ENCODE results near the gene HSD17B11. TPM values are rescaled to one million over a fixed set of nuclear protein-coding genes. Genes with fewer than 3 reads are reported as not detected.

Gene HSD17B11
- polyA plus RNA-seq, 1 donor from 2014 or later, result 2.2 TPM

DNA sequence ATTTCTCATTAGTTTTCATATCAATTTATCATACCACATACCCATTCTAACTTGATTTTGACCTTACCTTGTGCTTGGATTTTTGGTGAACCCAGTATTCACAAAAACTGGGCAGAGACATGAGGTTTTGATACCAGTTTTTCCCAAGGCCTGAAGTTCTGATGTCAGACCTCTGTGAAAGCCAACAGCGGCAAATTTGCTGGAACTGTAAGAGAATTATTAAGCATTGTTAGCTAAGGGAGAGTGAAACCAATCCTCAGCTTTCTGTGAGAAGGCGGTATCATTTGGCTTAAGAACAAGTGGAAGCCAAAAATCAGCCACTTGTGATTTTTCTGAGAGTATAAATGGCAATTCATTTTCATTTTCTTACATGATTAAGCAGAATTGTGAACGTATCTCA is 77.2 kb downstream of the HSD17B11 start:
- Histone ChIP-seq H3K27ac (ENCODE audit: low read length) (no peak overlapping the region), H3K9ac (ENCODE audit: low read length) (no peak overlapping the region), H3K79me2 (replicated peaks; ENCODE audit: insufficient read depth, low read length) (no peaks in the 10 kb centered on the region), H3K36me3 (ENCODE audit: insufficient read depth, low read length) (no peaks in the 10 kb centered on the region), H3K4me3 (ENCODE audit: low read length) (no peak overlapping the region), H3K9me2 (ENCODE audit: insufficient read depth, low read length) (no peaks in the 10 kb centered on the region), H2AFZ (ENCODE audit: low read depth, low read length) (no peak overlapping the region), H3K9me3 (ENCODE audit: low read length) (no peaks in the 10 kb centered on the region), H3F3A (ENCODE audit: insufficient read depth, low read length, poor library complexity, severe bottlenecking) (no peaks in the 10 kb centered on the region), H3K4me2 (ENCODE audit: low read length) (no peak overlapping the region), H3K27me3 (ENCODE audit: insufficient read depth, low read depth, low read length) (no peaks in the 10 kb centered on the region), H4K20me1 (ENCODE audit: insufficient read depth) (no peaks in the 10 kb centered on the region)
- no peak for TF ChIP-seq EP300 (conservative IDR thresholded peaks at IDR 0.05; ENCODE audit: poor library complexity, severe bottlenecking)
- TF ChIP-seq SMC3 (conservative IDR thresholded peaks at IDR 0.05; ENCODE audit: poor library complexity), result no peak
- no peak for TF ChIP-seq POLR2AphosphoS5 (IDR thresholded peaks at IDR 0.05)
- no peak for TF ChIP-seq RAD21 (conservative IDR thresholded peaks at IDR 0.05)
- TF ChIP-seq EZH2 (IDR thresholded peaks at IDR 0.05; ENCODE audit: borderline replicate concordance, insufficient read depth, low read length, poor library complexity, severe bottlenecking), result no peak

DNA sequence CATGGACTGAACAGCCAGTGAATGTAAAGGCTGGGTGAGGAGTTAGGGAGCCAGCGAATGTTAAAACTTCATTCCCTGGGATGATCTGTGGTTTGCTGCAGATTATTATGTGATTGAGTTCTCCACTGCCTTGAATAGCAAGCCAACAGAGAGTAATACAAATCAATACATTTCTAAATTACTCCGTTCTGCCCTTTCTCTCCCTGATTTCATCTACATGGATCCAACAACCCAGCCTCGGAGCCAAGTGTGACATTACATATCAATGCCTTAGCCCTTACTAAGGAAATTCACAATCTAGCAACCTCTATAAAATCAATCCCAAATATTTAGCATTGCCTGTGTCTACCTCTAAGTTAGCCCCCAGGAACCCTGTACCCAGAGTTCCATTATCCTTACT is 79.3 kb downstream of the HSD17B11 start:
- H3F3A ChIP-seq (ENCODE audit: insufficient read depth, low read length, poor library complexity, severe bottlenecking), result no peaks in the 10 kb centered on the region
- TF ChIP-seq RAD21 (conservative IDR thresholded peaks at IDR 0.05) (no peak), TAF1 (IDR thresholded peaks at IDR 0.05; ENCODE audit: low read depth) (no peak), POLR2AphosphoS5 (IDR thresholded peaks at IDR 0.05) (no peak), SMC3 (conservative IDR thresholded peaks at IDR 0.05; ENCODE audit: poor library complexity) (no peak)
- TF ChIP-seq, protein P1, sequence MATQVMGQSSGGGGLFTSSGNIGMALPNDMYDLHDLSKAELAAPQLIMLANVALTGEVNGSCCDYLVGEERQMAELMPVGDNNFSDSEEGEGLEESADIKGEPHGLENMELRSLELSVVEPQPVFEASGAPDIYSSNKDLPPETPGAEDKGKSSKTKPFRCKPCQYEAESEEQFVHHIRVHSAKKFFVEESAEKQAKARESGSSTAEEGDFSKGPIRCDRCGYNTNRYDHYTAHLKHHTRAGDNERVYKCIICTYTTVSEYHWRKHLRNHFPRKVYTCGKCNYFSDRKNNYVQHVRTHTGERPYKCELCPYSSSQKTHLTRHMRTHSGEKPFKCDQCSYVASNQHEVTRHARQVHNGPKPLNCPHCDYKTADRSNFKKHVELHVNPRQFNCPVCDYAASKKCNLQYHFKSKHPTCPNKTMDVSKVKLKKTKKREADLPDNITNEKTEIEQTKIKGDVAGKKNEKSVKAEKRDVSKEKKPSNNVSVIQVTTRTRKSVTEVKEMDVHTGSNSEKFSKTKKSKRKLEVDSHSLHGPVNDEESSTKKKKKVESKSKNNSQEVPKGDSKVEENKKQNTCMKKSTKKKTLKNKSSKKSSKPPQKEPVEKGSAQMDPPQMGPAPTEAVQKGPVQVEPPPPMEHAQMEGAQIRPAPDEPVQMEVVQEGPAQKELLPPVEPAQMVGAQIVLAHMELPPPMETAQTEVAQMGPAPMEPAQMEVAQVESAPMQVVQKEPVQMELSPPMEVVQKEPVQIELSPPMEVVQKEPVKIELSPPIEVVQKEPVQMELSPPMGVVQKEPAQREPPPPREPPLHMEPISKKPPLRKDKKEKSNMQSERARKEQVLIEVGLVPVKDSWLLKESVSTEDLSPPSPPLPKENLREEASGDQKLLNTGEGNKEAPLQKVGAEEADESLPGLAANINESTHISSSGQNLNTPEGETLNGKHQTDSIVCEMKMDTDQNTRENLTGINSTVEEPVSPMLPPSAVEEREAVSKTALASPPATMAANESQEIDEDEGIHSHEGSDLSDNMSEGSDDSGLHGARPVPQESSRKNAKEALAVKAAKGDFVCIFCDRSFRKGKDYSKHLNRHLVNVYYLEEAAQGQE (IDR thresholded peaks at IDR 0.05; ENCODE audit: borderline replicate concordance), result no peak
- TF ChIP-seq, protein P2, sequence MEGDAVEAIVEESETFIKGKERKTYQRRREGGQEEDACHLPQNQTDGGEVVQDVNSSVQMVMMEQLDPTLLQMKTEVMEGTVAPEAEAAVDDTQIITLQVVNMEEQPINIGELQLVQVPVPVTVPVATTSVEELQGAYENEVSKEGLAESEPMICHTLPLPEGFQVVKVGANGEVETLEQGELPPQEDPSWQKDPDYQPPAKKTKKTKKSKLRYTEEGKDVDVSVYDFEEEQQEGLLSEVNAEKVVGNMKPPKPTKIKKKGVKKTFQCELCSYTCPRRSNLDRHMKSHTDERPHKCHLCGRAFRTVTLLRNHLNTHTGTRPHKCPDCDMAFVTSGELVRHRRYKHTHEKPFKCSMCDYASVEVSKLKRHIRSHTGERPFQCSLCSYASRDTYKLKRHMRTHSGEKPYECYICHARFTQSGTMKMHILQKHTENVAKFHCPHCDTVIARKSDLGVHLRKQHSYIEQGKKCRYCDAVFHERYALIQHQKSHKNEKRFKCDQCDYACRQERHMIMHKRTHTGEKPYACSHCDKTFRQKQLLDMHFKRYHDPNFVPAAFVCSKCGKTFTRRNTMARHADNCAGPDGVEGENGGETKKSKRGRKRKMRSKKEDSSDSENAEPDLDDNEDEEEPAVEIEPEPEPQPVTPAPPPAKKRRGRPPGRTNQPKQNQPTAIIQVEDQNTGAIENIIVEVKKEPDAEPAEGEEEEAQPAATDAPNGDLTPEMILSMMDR (IDR thresholded peaks at IDR 0.05; ENCODE audit: poor library complexity, severe bottlenecking), result no peak

DNA sequence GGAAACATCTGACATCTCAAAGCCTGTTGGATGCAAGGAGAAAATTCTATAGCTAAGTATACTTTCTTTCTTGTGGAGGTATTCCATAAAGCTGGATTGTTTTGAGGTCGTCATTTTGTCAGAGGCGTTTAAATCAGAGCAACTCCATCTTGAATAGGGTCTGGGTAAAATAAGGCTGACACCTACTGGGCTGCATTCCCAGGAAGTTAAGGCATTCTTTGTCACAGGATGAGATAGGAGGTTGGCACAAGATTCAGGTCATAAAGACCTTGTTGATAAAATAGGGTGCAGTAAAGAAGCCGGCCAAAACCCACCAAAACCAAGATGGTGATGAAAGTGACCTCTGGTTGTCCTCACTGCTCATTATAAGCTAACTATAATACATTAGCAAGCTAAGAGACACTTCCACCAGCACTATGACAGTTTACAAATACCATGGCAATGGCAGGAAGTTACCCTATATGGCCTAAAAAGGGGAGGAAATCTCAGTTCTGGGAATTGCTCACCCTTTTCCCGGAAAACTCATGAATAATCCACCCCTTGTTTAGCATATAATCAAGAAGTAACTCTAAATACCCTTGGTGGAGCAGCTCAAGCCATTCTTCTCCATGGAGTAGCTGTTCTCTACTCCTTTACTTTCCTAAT is 80.2 kb downstream of the HSD17B11 start:
- no peaks in the 10 kb centered on the region for H3K9me3 ChIP-seq (ENCODE audit: low read length)
- TF ChIP-seq RAD21 (conservative IDR thresholded peaks at IDR 0.05) (no peak), POLR2AphosphoS5 (IDR thresholded peaks at IDR 0.05) (no peak), MXI1 (conservative IDR thresholded peaks at IDR 0.05; ENCODE audit: poor library complexity, severe bottlenecking) (no peak), EP300 (conservative IDR thresholded peaks at IDR 0.05; ENCODE audit: poor library complexity, severe bottlenecking) (no peak), TAF1 (IDR thresholded peaks at IDR 0.05; ENCODE audit: low read depth) (no peak), EZH2 (IDR thresholded peaks at IDR 0.05; ENCODE audit: borderline replicate concordance, insufficient read depth, low read length, poor library complexity, severe bottlenecking) (no peak), SMC3 (conservative IDR thresholded peaks at IDR 0.05; ENCODE audit: poor library complexity) (no peak)
- TF ChIP-seq, protein P2 (IDR thresholded peaks at IDR 0.05; ENCODE audit: poor library complexity, severe bottlenecking), result no peak
- TF ChIP-seq, protein P1 (IDR thresholded peaks at IDR 0.05; ENCODE audit: borderline replicate concordance), result no peak
- no peaks in the 10 kb centered on the region for H3F3A ChIP-seq (ENCODE audit: insufficient read depth, low read length, poor library complexity, severe bottlenecking)
- H3K79me2 ChIP-seq (replicated peaks; ENCODE audit: insufficient read depth, low read length), result no peaks in the 10 kb centered on the region
- no peaks in the 10 kb centered on the region for H3K27me3 ChIP-seq (ENCODE audit: insufficient read depth, low read depth, low read length)
- no peak overlapping the region for H3K9ac ChIP-seq (ENCODE audit: low read length)
- no peaks in the 10 kb centered on the region for H4K20me1 ChIP-seq (ENCODE audit: insufficient read depth)
- H3K27ac ChIP-seq (ENCODE audit: low read length), result no peak overlapping the region
- H3K9me2 ChIP-seq (ENCODE audit: insufficient read depth, low read length), result no peaks in the 10 kb centered on the region
- H2AFZ ChIP-seq (ENCODE audit: low read depth, low read length), result no peak overlapping the region
- no peak overlapping the region for H3K4me3 ChIP-seq (ENCODE audit: low read length)
- H3K4me2 ChIP-seq (ENCODE audit: low read length), result no peak overlapping the region
- no peaks in the 10 kb centered on the region for H3K36me3 ChIP-seq (ENCODE audit: insufficient read depth, low read length)

More for the DNA sequence above, 79.3 kb downstream of the HSD17B11 start:
- Histone ChIP-seq H3K9me2 (ENCODE audit: insufficient read depth, low read length) (no peaks in the 10 kb centered on the region), H3K36me3 (ENCODE audit: insufficient read depth, low read length) (no peaks in the 10 kb centered on the region), H4K20me1 (ENCODE audit: insufficient read depth) (no peaks in the 10 kb centered on the region), H3K4me2 (ENCODE audit: low read length) (no peak overlapping the region), H2AFZ (ENCODE audit: low read depth, low read length) (no peak overlapping the region), H3K27me3 (ENCODE audit: insufficient read depth, low read depth, low read length) (no peaks in the 10 kb centered on the region), H3K27ac (ENCODE audit: low read length) (no peak overlapping the region), H3K9me3 (ENCODE audit: low read length) (no peaks in the 10 kb centered on the region), H3K4me3 (ENCODE audit: low read length) (no peak overlapping the region), H3K9ac (ENCODE audit: low read length) (no peak overlapping the region), H3K79me2 (replicated peaks; ENCODE audit: insufficient read depth, low read length) (no peaks in the 10 kb centered on the region)
